ENCODE data around the gene ABCC4. TPM values are rescaled to one million over a fixed set of nuclear protein-coding genes. Genes with fewer than 3 reads are reported as not detected.

Gene ABCC4
- total and polyA plus RNA-seq, 4 donors = 0.74 to 22.5 (median 2.0) TPM

- TF ChIP-seq CTCF (IDR thresholded peaks at IDR 0.05; ENCODE audit: low read depth, low read length, missing input control) = no peak
- no peak for TF ChIP-seq FOXA2 (IDR thresholded peaks at IDR 0.05)
- TF ChIP-seq RAD21 (IDR thresholded peaks at IDR 0.05) = no peak
Measured at GRCh38 chr13:95115525-95115924, 185.7 kb downstream of the ABCC4 start (continued).

GRCh38 chr13:95113601-95114000 lies 187.7 kb downstream of the ABCC4 start:
- H3K27me3 ChIP-seq (ENCODE audit: control insufficient read depth in 4 of 4, insufficient read depth in 4 of 4, low read length in 3 of 4) = no peaks in the 10 kb centered on the region
- WGBS = 93% methylated on average over 5 of the region's 5 CpGs
- H3K36me3 ChIP-seq (ENCODE audit: control insufficient read depth in 4 of 4, insufficient read depth in 3 of 4, low read depth in 1 of 4, low read length in 3 of 4) = no peaks in the 10 kb centered on the region
- no peaks in the 10 kb centered on the region for H3K4me1 ChIP-seq (ENCODE audit: control insufficient read depth in 4 of 4, insufficient read depth in 4 of 4, low read length in 3 of 4)
- no peak overlapping the region for H3K9ac ChIP-seq (ENCODE audit: low read depth in 1 of 2, low read length in 2 of 2)
- H3K4me3 ChIP-seq (ENCODE audit: low read depth in 1 of 3, low read length in 3 of 3) = no peak overlapping the region
- H3K27ac ChIP-seq (ENCODE audit: low read depth in 1 of 2, low read length in 2 of 2) = no peak overlapping the region
- DNase-seq (ENCODE audit: low spot score) = no peak
- no peak for TF ChIP-seq ZBTB33 (IDR thresholded peaks at IDR 0.05)
- TF ChIP-seq NR2F2 (IDR thresholded peaks at IDR 0.05) = no peak
- TF ChIP-seq REST (IDR thresholded peaks at IDR 0.05) = no peak
- no peak for TF ChIP-seq HNF4G (IDR thresholded peaks at IDR 0.05)
- TF ChIP-seq JUND (IDR thresholded peaks at IDR 0.05) = no peak
- no peak for TF ChIP-seq EGR1 (IDR thresholded peaks at IDR 0.05; ENCODE audit: low read depth in 2 of 2)
- no peak for TF ChIP-seq FOXA1 (IDR thresholded peaks at IDR 0.05)
- TF ChIP-seq, protein P1, sequence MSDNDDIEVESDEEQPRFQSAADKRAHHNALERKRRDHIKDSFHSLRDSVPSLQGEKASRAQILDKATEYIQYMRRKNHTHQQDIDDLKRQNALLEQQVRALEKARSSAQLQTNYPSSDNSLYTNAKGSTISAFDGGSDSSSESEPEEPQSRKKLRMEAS (IDR thresholded peaks at IDR 0.05) = no peak
- TF ChIP-seq RAD21 (IDR thresholded peaks at IDR 0.05) = no peak
- TF ChIP-seq RXRA (IDR thresholded peaks at IDR 0.05) = no peak
- TF ChIP-seq CTCF (IDR thresholded peaks at IDR 0.05; ENCODE audit: low read depth, low read length, missing input control) = no peak
- no peak for TF ChIP-seq GABPA (IDR thresholded peaks at IDR 0.05 in 1 of 2, conservative IDR thresholded peaks at IDR 0.05 in 1 of 2)
- no peak for TF ChIP-seq SP1 (IDR thresholded peaks at IDR 0.05)
- TF ChIP-seq YY1 (IDR thresholded peaks at IDR 0.05) = no peak
- TF ChIP-seq TAF1 (conservative IDR thresholded peaks at IDR 0.05) = no peak
- no peak for TF ChIP-seq ATF3 (IDR thresholded peaks at IDR 0.05)
- no peaks in the 10 kb centered on the region for H3K9me3 ChIP-seq (ENCODE audit: control insufficient read depth in 4 of 4, low read length in 3 of 4)
